Activated naive CD8-positive, alpha-beta T cell treated with anti-CD3 and anti-CD28 coated beads, Interleukin-2, amount 50 U/mL, for 16 hours (primary cell): ENCODE data around the gene ZNF594.
"Not testable (repeated sequence)": the region's sequence is repeated elsewhere in the genome, so short reads cannot be mapped to it uniquely, and the experiment has no call there.

Source experiments
- DNase-seq: peaks from one replicate; pipeline ENCODE4 v3.0.0-alpha.2; 2020; ENCODE audit warnings: low read depth, low spot score

The ZNF594 gene

GRCh38 chr17:5136580-5137412, 54.9 kb downstream of the ZNF594 start:
- DNase-seq: not testable (repeated sequence)

GRCh38 chr17:5135726-5136579, 55.7 kb downstream of the ZNF594 start:
- no peak for DNase-seq

- not testable (repeated sequence) for DNase-seq
Measured at GRCh38 chr17:5135131-5135712, 56.4 kb downstream of the ZNF594 start.

- not testable (repeated sequence) for DNase-seq
Measured at GRCh38 chr17:5134571-5134970, 57.1 kb downstream of the ZNF594 start.

GRCh38 chr17:5133961-5134360, 57.7 kb downstream of the ZNF594 start:
- not testable (repeated sequence) for DNase-seq

GRCh38 chr17:5133311-5133710, 58.4 kb downstream of the ZNF594 start:
- DNase-seq: no peak

GRCh38 chr17:5132503-5133225, 59.0 kb downstream of the ZNF594 start:
- not testable (repeated sequence) for DNase-seq

- DNase-seq: not testable (repeated sequence)
Measured at GRCh38 chr17:5131799-5132502, 59.7 kb downstream of the ZNF594 start.

- no peak for DNase-seq
Measured at GRCh38 chr17:5131146-5131715, 60.4 kb downstream of the ZNF594 start.

- DNase-seq: not testable (repeated sequence)
Measured at GRCh38 chr17:5130687-5131086, 61.0 kb downstream of the ZNF594 start.

GRCh38 chr17:5130261-5130660, 61.4 kb downstream of the ZNF594 start:
- not testable (repeated sequence) for DNase-seq

GRCh38 chr17:5129770-5130169, 61.9 kb downstream of the ZNF594 start:
- not testable (repeated sequence) for DNase-seq
